BE2C (cell line): ENCODE results near the gene TPM1. TPM values are rescaled to one million over a fixed set of nuclear protein-coding genes. Genes with fewer than 3 reads are reported as not detected.
"Not testable (repeated sequence)": the region's sequence is repeated elsewhere in the genome, so short reads cannot be mapped to it uniquely, and the experiment has no call there.

ENCODE experiments used
- DNase-seq: peaks from one replicate; pipeline ENCODE4 v3.0.0-alpha.2; 2020
- H3K27me3 ChIP-seq: fragments of 250-450 bp; sonication (Bioruptor Pico); 2 replicates; pipeline ENCODE4 v1.5.1; 2020; ENCODE audit warnings: mild to moderate bottlenecking
- H3K36me3 ChIP-seq: fragments of 250-450 bp; sonication (Bioruptor Pico); 2 replicates; pipeline ENCODE4 v1.5.1; 2020; ENCODE audit warnings: mild to moderate bottlenecking
- H3K4me1 ChIP-seq: fragments of 250-450 bp; sonication (Bioruptor Pico); 2 replicates; pipeline ENCODE4 v1.5.1; 2020
- H3K4me3 ChIP-seq: 2 replicates; pipeline ENCODE4 v1.5.1; 2011; ENCODE audit warnings: low read depth, low read length
- H3K9me3 ChIP-seq: fragments of 250-450 bp; sonication (Bioruptor Pico); 2 replicates; pipeline ENCODE4 v1.5.1; 2020
- CTCF ChIP-seq: IDR thresholded peaks from 2 replicates; pipeline ENCODE4 v1.5.1; 2012; ENCODE audit warnings: mild to moderate bottlenecking, low read depth, low read length
- polyA plus RNA-seq: library from polyadenylated mRNA; unstranded; fragments of >200 nt; gene quantifications from one replicate; pipeline ENCODE4 v1.2.1, GENCODE V29; 2012; ENCODE audit warnings: low read depth, missing spikeins; ENCODE audit not compliant: insufficient read length, insufficient read depth

The TPM1 gene
- polyA plus RNA-seq: 148 TPM

DNA sequence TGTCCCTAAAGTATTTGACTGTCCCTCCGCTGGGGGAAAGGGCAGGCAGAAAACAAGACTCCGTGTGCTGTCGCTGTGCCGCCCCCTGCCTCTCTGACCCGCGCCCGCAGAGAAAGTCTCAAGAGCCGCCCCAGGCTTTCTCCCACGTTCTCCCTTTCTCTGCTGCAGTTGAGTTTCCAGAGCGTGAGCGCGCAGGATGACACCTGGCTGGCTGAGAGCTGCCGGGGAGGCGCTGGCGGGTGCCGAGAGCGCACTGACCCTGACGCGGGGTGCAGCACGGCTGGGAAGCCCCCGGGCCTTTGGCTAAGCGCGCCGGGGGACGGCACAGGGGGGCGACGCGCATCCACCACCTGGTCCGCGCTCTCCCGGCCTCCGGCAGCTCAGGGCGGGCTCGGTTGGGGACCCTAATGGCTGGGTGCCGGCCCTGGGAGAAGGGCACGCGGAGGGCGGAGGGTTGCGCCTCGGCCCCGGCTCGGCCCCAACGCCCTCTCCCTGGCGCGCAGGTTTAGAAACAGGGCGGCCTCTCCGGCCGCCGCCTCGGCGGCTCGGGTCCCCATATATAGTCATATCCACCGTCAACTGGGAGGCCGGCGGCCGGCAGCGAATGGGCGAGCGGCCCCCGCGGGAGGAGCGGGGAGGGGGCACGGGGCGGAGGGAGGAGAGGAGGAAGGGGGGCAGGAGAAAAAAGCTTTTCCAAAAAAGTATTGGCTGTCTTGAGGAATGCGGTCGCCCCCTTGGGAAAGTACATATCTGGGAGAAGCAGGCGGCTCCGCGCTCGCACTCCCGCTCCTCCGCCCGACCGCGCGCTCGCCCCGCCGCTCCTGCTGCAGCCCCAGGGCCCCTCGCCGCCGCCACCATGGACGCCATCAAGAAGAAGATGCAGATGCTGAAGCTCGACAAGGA lies at the start of gene TPM1:
Gene TPM1, plus strand, starts transcription at position 774 of the 903 bp plus-strand sequence. Its CDS starts 83 bp downstream, at position 857.
- Histone ChIP-seq H3K4me1 (peaks cover 8% of the 10 kb centered on the region), H3K36me3 (peaks cover 7% of the 10 kb centered on the region; the same call in 1 of the 2 replicates), H3K4me3 (peak within 1 kb of the TSS; percentile 88), H3K9me3 (no peaks in the 10 kb centered on the region), H3K27me3 (no peaks in the 10 kb centered on the region)
- TF ChIP-seq CTCF: peak; percentile 15; the same call in 1 of the 2 replicates
- peak; percentile 87 for DNase-seq

GRCh38 chr15:62993066-62993465 lies 49.5 kb upstream of the TPM1 start:
- DNase-seq: no peak
- Histone ChIP-seq H3K36me3 (no peaks in the 10 kb centered on the region), H3K4me3 (no peak overlapping the region), H3K4me1 (peaks cover 4% of the 10 kb centered on the region; the same call in 1 of the 2 replicates), H3K9me3 (no peaks in the 10 kb centered on the region), H3K27me3 (no peaks in the 10 kb centered on the region)
- TF ChIP-seq CTCF: no peak

GRCh38 chr15:62993632-62994031 lies 48.9 kb upstream of the TPM1 start:
- H3K9me3 ChIP-seq, H3K36me3 ChIP-seq, H3K4me1 ChIP-seq, DNase-seq, H3K27me3 ChIP-seq, H3K4me3 ChIP-seq: not testable (repeated sequence)

DNA sequence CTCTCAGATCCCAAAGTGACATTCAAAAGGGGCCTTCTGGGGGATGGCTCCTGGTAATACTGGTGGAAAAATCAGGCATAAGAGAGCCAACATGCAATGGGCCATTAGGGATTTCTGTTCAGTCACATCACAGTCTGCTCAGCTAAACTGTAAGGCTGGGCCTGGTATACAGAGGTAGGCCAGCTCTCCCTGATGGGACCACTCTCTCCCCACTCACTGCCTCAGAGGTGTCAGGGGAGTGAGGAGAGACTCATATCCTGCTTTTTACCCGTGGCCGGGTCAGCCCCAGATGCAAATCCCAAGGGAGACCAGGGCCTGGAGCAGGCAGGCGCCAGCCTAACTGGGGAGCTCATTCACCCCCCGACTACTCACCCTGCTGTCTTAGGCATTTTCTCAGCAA lies 48.1 kb upstream of the TPM1 start:
- no peaks in the 10 kb centered on the region for H3K9me3 ChIP-seq
- H3K36me3 ChIP-seq: no peaks in the 10 kb centered on the region
- no peaks in the 10 kb centered on the region for H3K27me3 ChIP-seq
- H3K4me1 ChIP-seq: peaks cover 4% of the 10 kb centered on the region; the same call in 1 of the 2 replicates
- DNase-seq: no peak
- no peak overlapping the region for H3K4me3 ChIP-seq
- no peak for TF ChIP-seq CTCF

DNA sequence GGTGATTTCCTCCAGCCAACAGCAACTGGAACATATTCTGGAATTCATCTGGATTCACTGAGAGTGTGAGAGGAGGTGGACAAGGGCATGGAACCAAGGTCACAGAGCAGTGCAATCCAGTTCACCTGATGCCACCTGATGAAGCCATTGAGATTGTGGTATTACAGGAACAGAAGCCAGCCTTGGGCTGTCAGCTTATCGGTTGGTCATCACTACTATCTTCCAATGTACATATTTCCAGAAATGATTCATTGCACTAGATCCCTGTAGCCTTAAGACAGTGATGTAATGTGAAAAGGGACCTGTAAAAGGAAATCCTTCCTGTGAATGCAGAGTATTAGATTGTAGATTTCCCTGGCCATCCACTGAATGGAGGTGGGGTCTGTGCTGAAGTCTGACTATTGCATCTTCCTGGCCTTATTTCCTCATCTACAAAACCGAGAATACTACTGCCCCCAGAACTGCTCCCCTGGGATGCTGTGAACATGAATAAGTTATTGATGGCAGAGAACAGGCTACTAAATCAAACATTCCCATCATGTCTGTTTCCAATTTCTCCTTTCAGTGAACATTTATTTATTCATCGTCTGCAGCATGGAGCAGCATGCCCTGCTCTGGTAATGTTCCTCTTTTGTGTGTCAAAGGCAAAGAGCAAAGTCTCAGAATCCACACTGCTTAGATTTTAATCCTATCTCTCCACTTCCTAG lies 47.4 kb upstream of the TPM1 start:
- Histone ChIP-seq H3K4me3 (no peak overlapping the region), H3K36me3 (no peaks in the 10 kb centered on the region), H3K9me3 (no peaks in the 10 kb centered on the region)

More for the DNA sequence above, 47.4 kb upstream of the TPM1 start:
- Histone ChIP-seq H3K4me1 (peaks cover 4% of the 10 kb centered on the region; the same call in 1 of the 2 replicates), H3K27me3 (no peaks in the 10 kb centered on the region)
- TF ChIP-seq CTCF: no peak
- no peak for DNase-seq
